GM19099 (cell line): ENCODE results near the gene GFI1B.
A peak's percentile ranks its signal among the peaks of the same experiment; 100 is the strongest.

Source experiments
- POLR2A ChIP-seq: IDR thresholded peaks from 3 replicates; pipeline ENCODE4 v1.6.1; 2011; ENCODE audit warnings: low read depth; ENCODE audit not compliant: insufficient read length; ENCODE audit errors: extremely low read depth

The GFI1B gene

GRCh38 chr9:133009906-133010582, 31.6 kb downstream of the GFI1B start:
- TF ChIP-seq POLR2A = no peak

GRCh38 chr9:133014696-133015095, 36.2 kb downstream of the GFI1B start:
- TF ChIP-seq POLR2A = no peak

- no peak for TF ChIP-seq POLR2A
Measured at GRCh38 chr9:133023117-133023890, 44.8 kb downstream of the GFI1B start.

- TF ChIP-seq POLR2A = no peak
Measured at GRCh38 chr9:133026426-133026825, 47.9 kb downstream of the GFI1B start.

- TF ChIP-seq POLR2A = no peak
Measured at GRCh38 chr9:133027134-133027533, 48.6 kb downstream of the GFI1B start.

GRCh38 chr9:133028221-133028620, 49.7 kb downstream of the GFI1B start:
- TF ChIP-seq POLR2A = no peak

GRCh38 chr9:133029994-133030316, 51.5 kb downstream of the GFI1B start:
- no peak for TF ChIP-seq POLR2A

GRCh38 chr9:133030317-133031129, 52.0 kb downstream of the GFI1B start, which contains the start of gene GTF3C5:
Gene GTF3C5 (plus strand): TSS chr9:133030997. CDS start chr9:133031012, 15 bp downstream.
- TF ChIP-seq POLR2A = peak; percentile 93

- no peak for TF ChIP-seq POLR2A
Measured at GRCh38 chr9:133031130-133031422, 52.6 kb downstream of the GFI1B start.

GRCh38 chr9:133031496-133031911, 53.0 kb downstream of the GFI1B start:
- TF ChIP-seq POLR2A = no peak

- TF ChIP-seq POLR2A = no peak
Measured at GRCh38 chr9:133032171-133032570, 53.7 kb downstream of the GFI1B start.

GRCh38 chr9:133035669-133036068, 57.2 kb downstream of the GFI1B start:
- no peak for TF ChIP-seq POLR2A

- TF ChIP-seq POLR2A = no peak
Measured at GRCh38 chr9:133037775-133038515, 59.5 kb downstream of the GFI1B start.
